ENCODE results near the gene ARPP21. TPM values are rescaled to one million over a fixed set of nuclear protein-coding genes. Genes with fewer than 3 reads are reported as not detected.

The ARPP21 gene
- polyA plus RNA-seq, 1 of the 3 experiments (the other 2 are of a cell fraction), result 1.6 TPM

GRCh38 chr3:35638251-35638979, 910 bp upstream of the ARPP21 start (continued):
- TF ChIP-seq ZBTB33 (IDR thresholded peaks at IDR 0.05; ENCODE audit: borderline replicate concordance, low read depth), result no peak
- no peak for TF ChIP-seq MXI1 (IDR thresholded peaks at IDR 0.05; ENCODE audit: low read depth, low read length)
- TF ChIP-seq TCF12 (IDR thresholded peaks at IDR 0.05), result no peak
- no peak for TF ChIP-seq NRF1 (IDR thresholded peaks at IDR 0.05; ENCODE audit: low read depth, low read length)
- TF ChIP-seq MEF2A (IDR thresholded peaks at IDR 0.05; ENCODE audit: borderline replicate concordance, low read depth), result no peak
- TF ChIP-seq GABPA (IDR thresholded peaks at IDR 0.05; ENCODE audit: low read depth), result no peak
- no peak for TF ChIP-seq JUND (IDR thresholded peaks at IDR 0.05)
- no peak for TF ChIP-seq RFX5 (IDR thresholded peaks at IDR 0.05; ENCODE audit: low read length)

- H3K4me2 ChIP-seq, result peak overlapping the region; percentile 81
- H3K9me2 ChIP-seq, result no peaks in the 10 kb centered on the region
- H3K27ac ChIP-seq (ENCODE audit: low read depth in 2 of 2, low read length in 1 of 2), result no peak overlapping the region
- peak overlapping the region; percentile 63 to 68; a peak in 3 of 4 replicates for H3K4me3 ChIP-seq (ENCODE audit: low read depth in 2 of 2, low read length in 1 of 2)
- CTCF ChIA-PET, result interaction anchor here (1.4 to 1.5 kb wide), 2 partner anchors 21 to 270 kb away, joined by 3 to 6 read pairs; no protein-coding TSS in a partner anchor
- no peaks in the 10 kb centered on the region for H3F3A ChIP-seq (replicated peaks; ENCODE audit: insufficient read depth)
- 41% methylated on average over 21 of the region's 21 CpGs for WGBS (ENCODE audit: low lambda C conversion rate)
- no peaks in the 10 kb centered on the region for H4K20me1 ChIP-seq (ENCODE audit: insufficient read depth)
- no peak overlapping the region for H3K9ac ChIP-seq
- H3K9me3 ChIP-seq, result no peaks in the 10 kb centered on the region
- POLR2A ChIA-PET, result no interaction called here
- no peaks in the 10 kb centered on the region for H3K27me3 ChIP-seq (ENCODE audit: insufficient read depth)
- peaks cover 0 to 3% of the 10 kb centered on the region in 2 experiments; a peak in 1 of 4 replicates for H3K4me1 ChIP-seq (ENCODE audit: control insufficient read depth in 1 of 2, insufficient read depth in 2 of 2, low read depth in 1 of 2, low read length in 1 of 2)
- TF ChIP-seq RAD21 (IDR thresholded peaks at IDR 0.05; ENCODE audit: low read length) (no peak), NRF1 (IDR thresholded peaks at IDR 0.05; ENCODE audit: low read depth, low read length) (no peak), SIN3A (IDR thresholded peaks at IDR 0.05; ENCODE audit: borderline replicate concordance, low read depth, low read length) (no peak), RCOR1 (IDR thresholded peaks at IDR 0.05; ENCODE audit: low read length) (no peak), CHD2 (IDR thresholded peaks at IDR 0.05; ENCODE audit: low read length, partially characterized antibody) (no peak), ELF1 (IDR thresholded peaks at IDR 0.05) (no peak), TEAD4 (IDR thresholded peaks at IDR 0.05; ENCODE audit: borderline replicate concordance, insufficient read depth) (no peak), PBX3 (IDR thresholded peaks at IDR 0.05) (no peak)
- TF ChIP-seq, protein P1, sequence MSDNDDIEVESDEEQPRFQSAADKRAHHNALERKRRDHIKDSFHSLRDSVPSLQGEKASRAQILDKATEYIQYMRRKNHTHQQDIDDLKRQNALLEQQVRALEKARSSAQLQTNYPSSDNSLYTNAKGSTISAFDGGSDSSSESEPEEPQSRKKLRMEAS (IDR thresholded peaks at IDR 0.05; ENCODE audit: low read depth), result no peak
- TF ChIP-seq, protein P2, sequence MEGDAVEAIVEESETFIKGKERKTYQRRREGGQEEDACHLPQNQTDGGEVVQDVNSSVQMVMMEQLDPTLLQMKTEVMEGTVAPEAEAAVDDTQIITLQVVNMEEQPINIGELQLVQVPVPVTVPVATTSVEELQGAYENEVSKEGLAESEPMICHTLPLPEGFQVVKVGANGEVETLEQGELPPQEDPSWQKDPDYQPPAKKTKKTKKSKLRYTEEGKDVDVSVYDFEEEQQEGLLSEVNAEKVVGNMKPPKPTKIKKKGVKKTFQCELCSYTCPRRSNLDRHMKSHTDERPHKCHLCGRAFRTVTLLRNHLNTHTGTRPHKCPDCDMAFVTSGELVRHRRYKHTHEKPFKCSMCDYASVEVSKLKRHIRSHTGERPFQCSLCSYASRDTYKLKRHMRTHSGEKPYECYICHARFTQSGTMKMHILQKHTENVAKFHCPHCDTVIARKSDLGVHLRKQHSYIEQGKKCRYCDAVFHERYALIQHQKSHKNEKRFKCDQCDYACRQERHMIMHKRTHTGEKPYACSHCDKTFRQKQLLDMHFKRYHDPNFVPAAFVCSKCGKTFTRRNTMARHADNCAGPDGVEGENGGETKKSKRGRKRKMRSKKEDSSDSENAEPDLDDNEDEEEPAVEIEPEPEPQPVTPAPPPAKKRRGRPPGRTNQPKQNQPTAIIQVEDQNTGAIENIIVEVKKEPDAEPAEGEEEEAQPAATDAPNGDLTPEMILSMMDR (IDR thresholded peaks at IDR 0.05), result no peak
- no peak overlapping the region for H2AFZ ChIP-seq (ENCODE audit: low read depth)
- no peaks in the 10 kb centered on the region for H3K79me2 ChIP-seq (ENCODE audit: insufficient read depth)
- no peak for DNase-seq
- H3K36me3 ChIP-seq (replicated peaks in 1 of 2; ENCODE audit: control insufficient read depth in 1 of 2, insufficient read depth in 2 of 2, low read length in 1 of 2), result no peaks in the 10 kb centered on the region
Measured at GRCh38 chr3:35638980-35639253, 408 bp upstream of the ARPP21 start.

Measured in SK-N-SH (cell line).